Adrenal gland (tissue), 5 donors: Measurements from ENCODE around the gene SUV39H1.

ENCODE experiments used
- CTCF ChIP-seq, 6 experiments: fragments of 450-650 bp in 4 of 6; fragments of 200-600 bp in 2 of 6; sonication (generic) in 1 of 6; IDR thresholded peaks; 1 replicate in 5 of 6; 2 replicates in 1 of 6; pipeline versions ENCODE4 v1.5.1 to v1.8.0; 2016 to 2021; ENCODE audit warnings: antibody characterized with exemption in 6 of 6, mild to moderate bottlenecking in 2 of 6, moderate library complexity in 1 of 6
- POLR2A ChIP-seq, 2 donors: fragments of 450-650 bp; IDR thresholded peaks; one replicate each; pipeline ENCODE4 v1.6.1; 2017; ENCODE audit warnings: antibody characterized with exemption in 2 of 2, mild to moderate bottlenecking in 2 of 2, moderate library complexity in 1 of 2
- donor health status: DM: no; HTN: no; CAD: no.

DNA sequence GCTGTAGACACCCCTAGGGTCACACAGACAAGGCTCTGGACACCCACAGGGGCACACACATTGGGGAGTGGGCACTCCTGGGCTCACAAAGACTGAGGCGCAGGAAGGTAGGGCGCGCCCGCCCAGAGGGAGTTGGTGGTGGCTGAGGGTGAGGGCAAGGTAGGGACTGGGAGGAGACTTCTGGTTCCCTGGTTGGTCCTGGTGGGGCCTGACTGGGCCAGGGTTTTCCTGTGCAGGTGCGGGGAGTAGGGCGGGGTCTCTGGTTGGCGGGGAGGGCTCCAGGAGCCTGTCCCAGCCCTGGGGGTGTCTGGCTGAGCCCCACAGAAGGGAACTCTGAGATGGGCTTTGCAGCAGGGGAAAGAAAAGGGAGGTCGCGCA, 19.7 kb upstream of the SUV39H1 start:
- TF ChIP-seq CTCF (IDR thresholded peaks at IDR 0.05): no peak
- TF ChIP-seq POLR2A (IDR thresholded peaks at IDR 0.05): no peak
